ENCODE measurements around the gene RGS13.
"Not testable (repeated sequence)": the region's sequence is repeated elsewhere in the genome, so short reads cannot be mapped to it uniquely, and the experiment has no call there.

The RGS13 gene

GRCh38 chr1:192683081-192683480 is 47.1 kb downstream of the RGS13 start:
- not testable (repeated sequence) for DNase-seq

- no peak for DNase-seq
Observed at GRCh38 chr1:192689459-192689858, 53.5 kb downstream of the RGS13 start.

- no peak for DNase-seq
Observed at GRCh38 chr1:192691041-192691440, 55.1 kb downstream of the RGS13 start.

GRCh38 chr1:192696082-192696481 is 60.1 kb downstream of the RGS13 start:
- no peak for DNase-seq

- no peak for DNase-seq
Observed at GRCh38 chr1:192697771-192698170, 61.8 kb downstream of the RGS13 start.

GRCh38 chr1:192698731-192699130 is 62.8 kb downstream of the RGS13 start:
- no peak for DNase-seq

- DNase-seq, result no peak
Observed at GRCh38 chr1:192700834-192701271, 64.9 kb downstream of the RGS13 start.

- DNase-seq, result no peak
Observed at GRCh38 chr1:192702212-192702902, 66.4 kb downstream of the RGS13 start.

GRCh38 chr1:192703283-192704206 is 67.6 kb downstream of the RGS13 start:
- no peak for DNase-seq

- no peak for DNase-seq
Observed at GRCh38 chr1:192705510-192705909, 69.6 kb downstream of the RGS13 start.

- DNase-seq, result no peak
Observed at GRCh38 chr1:192706936-192707335, 71.0 kb downstream of the RGS13 start.

GRCh38 chr1:192707978-192708547 is 72.1 kb downstream of the RGS13 start:
- no peak for DNase-seq

- no peak for DNase-seq
Observed at GRCh38 chr1:192709544-192709943, 73.6 kb downstream of the RGS13 start.

All from activated CD4-positive, CD25-positive, alpha-beta regulatory T cell (primary cell).